Endothelial cell of umbilical vein (primary cell): ENCODE measurements around the gene TSTD2. TPM values are rescaled to one million over a fixed set of nuclear protein-coding genes. Genes with fewer than 3 reads are reported as not detected.
A peak's percentile ranks its signal among the peaks of the same experiment; 100 is the strongest.

ENCODE experiments used
- Bru-seq: library from RNA; stranded (reverse); fragments of 400-500 nt; gene quantifications from one replicate; lab custom pipeline; 2021; lab: Mats Ljungman, UMichigan
- BruChase-seq, 2 experiments: library from RNA; stranded (reverse); fragments of 400-500 nt; gene quantifications; one replicate each; lab custom pipeline; 2021; lab: Mats Ljungman, UMichigan
- BruUV-seq: library from RNA; stranded (reverse); fragments of 400-500 nt; replicated peaks from 2 replicates; lab custom pipeline; 2021; lab: Mats Ljungman, UMichigan
- CTCF ChIA-PET: fragments of 300-600, 350-600 bp; sonication (Branson Sonifier 250); formaldehyde crosslinking; loops from one replicate; lab custom pipeline; 2021; ENCODE audit warnings: antibody characterized with exemption, inconsistent platforms; lab: Charles Lee
- POLR2A ChIA-PET: fragments of 300-600, 350-600 bp; sonication (Branson Sonifier 250); formaldehyde crosslinking; loops from one replicate; lab custom pipeline; 2021; ENCODE audit warnings: antibody characterized with exemption, inconsistent platforms; lab: Charles Lee
- DNase-seq: peaks from one replicate; pipeline ENCODE4 v3.0.0-alpha.2; 2011; ENCODE audit warnings: low read depth, low spot score
- FAIRE-seq: peaks from 2 replicates; lab custom pipeline; 2011; peaks lifted over from hg19 to GRCh38; lab: Jason Lieb, UNC
- H2AFZ ChIP-seq: 2 replicates; pipeline ENCODE4 v1.6.0; 2012; ENCODE audit warnings: low read depth, low read length, control low read depth, inconsistent platforms
- H3K27ac ChIP-seq: 2 replicates; pipeline ENCODE4 v1.5.1; 2011; ENCODE audit warnings: low read depth, mild to moderate bottlenecking, control low read depth, low read length, moderate library complexity; ENCODE audit not compliant: insufficient read depth
- H3K27me3 ChIP-seq, 2 experiments: 2 replicates each; pipeline versions ENCODE4 v1.6.0 to v1.6.1; 2011; ENCODE audit warnings: low read length in 2 of 2, mixed read lengths in 1 of 2; ENCODE audit not compliant: control insufficient read depth in 2 of 2, insufficient read depth in 2 of 2
- H3K36me3 ChIP-seq, 2 experiments: 2 replicates in 1 of 2; 3 replicates in 1 of 2; pipeline ENCODE4 v1.5.1; 2011; ENCODE audit warnings: low read length in 2 of 2, mild to moderate bottlenecking in 1 of 2, moderate library complexity in 1 of 2; ENCODE audit not compliant: control insufficient read depth in 2 of 2, insufficient read depth in 2 of 2; ENCODE audit errors: extremely low read depth in 1 of 2
- H3K4me1 ChIP-seq: 3 replicates; pipeline ENCODE4 v1.5.1; 2011; ENCODE audit warnings: mild to moderate bottlenecking, low read length; ENCODE audit not compliant: control insufficient read depth, insufficient read depth; ENCODE audit errors: extremely low read depth
- H3K4me2 ChIP-seq: 2 replicates; pipeline ENCODE4 v1.6.1; 2011; ENCODE audit warnings: low read length, control low read depth, mixed read lengths; ENCODE audit not compliant: insufficient read depth
- H3K4me3 ChIP-seq, 3 experiments: fragments of 200-600 bp in 1 of 3; sonication (generic), shearing (Covaris generic) in 1 of 3; replicated peaks in 1 of 3; 2 replicates each; pipeline ENCODE4 v1.5.1; 2011 to 2016; ENCODE audit warnings: control low read depth in 3 of 3, low read length in 3 of 3, mild to moderate bottlenecking in 2 of 3, inconsistent platforms in 1 of 3, low read depth in 1 of 3, moderate library complexity in 1 of 3; ENCODE audit not compliant: insufficient read depth in 1 of 3
- H3K79me2 ChIP-seq: 2 replicates; pipeline ENCODE4 v1.6.0; 2012; ENCODE audit warnings: low read length, inconsistent platforms; ENCODE audit not compliant: control insufficient read depth, insufficient read depth
- H3K9ac ChIP-seq: replicated peaks from 2 replicates; pipeline ENCODE3; 2011; ENCODE audit warnings: low read length, control low read depth; ENCODE audit not compliant: insufficient read depth; ENCODE audit errors: extremely low read depth
- H3K9me1 ChIP-seq: replicated peaks from 3 replicates; pipeline ENCODE4 v1.6.0; 2011; ENCODE audit warnings: mild to moderate bottlenecking, low read length; ENCODE audit not compliant: control insufficient read depth, insufficient read depth; ENCODE audit errors: extremely low read depth
- H3K9me3 ChIP-seq: replicated peaks from 2 replicates; pipeline ENCODE4 v1.5.1; 2012; ENCODE audit warnings: low read length, inconsistent platforms; ENCODE audit not compliant: control insufficient read depth, insufficient read depth
- H4K20me1 ChIP-seq: replicated peaks from 2 replicates; pipeline ENCODE3; 2011; ENCODE audit warnings: mild to moderate bottlenecking, low read length; ENCODE audit not compliant: control insufficient read depth, insufficient read depth; ENCODE audit errors: extremely low read depth
- CTCF ChIP-seq, 2 donors: IDR thresholded peaks; 1 replicate in 1 of 2; 2 replicates in 1 of 2; pipeline ENCODE4 v1.5.1; 2011; ENCODE audit warnings: low read length in 2 of 2, mild to moderate bottlenecking in 2 of 2, moderate library complexity in 2 of 2, control low read depth in 1 of 2, inconsistent platforms in 1 of 2, low read depth in 1 of 2; ENCODE audit not compliant: insufficient read depth in 1 of 2; ENCODE audit errors: extremely low read depth in 1 of 2
- EZH2 ChIP-seq: IDR thresholded peaks from 2 replicates; pipeline ENCODE4 v1.6.1; 2012; ENCODE audit warnings: borderline replicate concordance, low read depth, mild to moderate bottlenecking, moderate library complexity, low read length, inconsistent platforms; ENCODE audit not compliant: severe bottlenecking
- FOS ChIP-seq: IDR thresholded peaks from 2 replicates; pipeline ENCODE4 v1.6.1; 2011; ENCODE audit warnings: mild to moderate bottlenecking, low read length, moderate library complexity, borderline replicate concordance; ENCODE audit not compliant: insufficient read depth
- GATA2 ChIP-seq: IDR thresholded peaks from 2 replicates; pipeline ENCODE4 v1.7.0; 2011; ENCODE audit warnings: low read depth, mild to moderate bottlenecking, moderate library complexity, mixed read lengths, low read length; ENCODE audit not compliant: insufficient read length, insufficient read depth
- JUN ChIP-seq: IDR thresholded peaks from 2 replicates; pipeline ENCODE4 v1.6.1; 2011; ENCODE audit warnings: borderline replicate concordance, low read depth; ENCODE audit not compliant: insufficient read length, insufficient read depth
- MAX ChIP-seq: IDR thresholded peaks from 2 replicates; pipeline ENCODE4 v1.6.1; 2011; ENCODE audit not compliant: insufficient read depth, insufficient read length
- MYC ChIP-seq: IDR thresholded peaks from one replicate; pipeline ENCODE4 v1.6.1; 2011; ENCODE audit warnings: mild to moderate bottlenecking, low read depth, low read length
- POLR2A ChIP-seq: IDR thresholded peaks from 2 replicates; pipeline ENCODE4 v1.6.1; 2012; ENCODE audit warnings: low read depth, mild to moderate bottlenecking, control low read depth, low read length
- POLR2AphosphoS5 ChIP-seq: IDR thresholded peaks from 2 replicates; pipeline ENCODE4 v1.6.1; 2012; ENCODE audit warnings: low read depth, mild to moderate bottlenecking, control low read depth, low read length, moderate library complexity; ENCODE audit not compliant: insufficient read depth
- dilution Hi-C: fragments of 300-500 bp; cut with MboI; formaldehyde crosslinking; loops from one replicate; pipeline ENCODE4 v1.15.0; 2019; ENCODE audit warnings: low sequenced_read_pairs; ENCODE audit not compliant: extremely low pct_ligation_motif_present
- intact Hi-C: fragments of 100-400 bp; cut with micrococcal nuclease; formaldehyde crosslinking; loops from one replicate; pipeline ENCODE4 v1.10.0; 2022
- long read RNA-seq: library from polyadenylated mRNA; stranded (forward); transcript quantifications from one replicate; pipeline ENCODE4 v2.0.0, GENCODE V29; 2021
- polyA minus RNA-seq, 3 experiments: library from RNA; depleted of rRNA, polyadenylated mRNA; stranded (reverse); fragments of >200 nt; gene quantifications; 1 replicate in 1 of 3; 2 replicates in 2 of 3; pipeline ENCODE4 v1.2.3, GENCODE V29; 2011
- polyA plus RNA-seq, 4 experiments: library from polyadenylated mRNA; depleted of rRNA in 3 of 4; stranded (reverse) in 3 of 4; unstranded in 1 of 4; fragments of >200 nt; gene quantifications; 2 replicates each; pipeline versions ENCODE4 v1.2.1 to v1.2.3, GENCODE V29; 2011 to 2012; ENCODE audit warnings: missing spikeins in 1 of 4
- total RNA-seq: library from RNA; stranded (reverse); gene quantifications from 2 replicates; pipeline ENCODE4 v1.2.3, GENCODE V29; 2021

Gene TSTD2
- 15.1 and 15.9 TPM in 2 replicates for total RNA-seq
- polyA plus RNA-seq, result 13.5 and 13.7 TPM in 2 replicates
- polyA plus RNA-seq (2011; cell fraction: cytosol; rRNA removed), result 9.5 and 9.8 TPM in 2 replicates
- polyA plus RNA-seq (2011; cell fraction: nucleus; rRNA removed), result 46.7 and 54.3 TPM in 2 replicates
- polyA plus RNA-seq (2012), result 9.9 and 10.9 TPM in 2 replicates
- polyA minus RNA-seq, result 19.7 and 31.5 TPM in 2 replicates
- polyA minus RNA-seq (2011; cell fraction: cytosol; rRNA and poly(A)+ RNA removed), result 12.0 TPM
- polyA minus RNA-seq (2011; cell fraction: nucleus; rRNA and poly(A)+ RNA removed), result 24.2 and 32.5 TPM in 2 replicates
- Bru-seq, nascent RNA, result percentile 75 among the genes with signal in this experiment
- BruChase-seq, experiment 1, labeled RNA remaining after a 6-hour chase, result percentile 65 among the genes with signal in this experiment
- percentile 73 among the genes with signal in this experiment for BruChase-seq, experiment 2, labeled RNA remaining after a 2-hour chase
- long read RNA-seq, full-length matches to known transcripts, result 25 of 27 reads
- long read RNA-seq, partial matches to known transcripts, result 1 of 27 reads
- long read RNA-seq, other reads (novel, unspliced or antisense), result 1 of 27 reads

- H3K9me3 ChIP-seq, result no peaks in the 10 kb centered on the region
- DNase-seq (peak; percentile 99), FAIRE-seq (peak; percentile 88)
- H2AFZ ChIP-seq, result peak within 1 kb of the TSS; percentile 93
- dilution Hi-C loops (no loop called here), intact Hi-C loops (loop anchor here (2.0 kb wide), 1 partner anchor 290 kb away; the partner anchor contains the start of gene TRMO)
- H3K79me2 ChIP-seq, result peaks cover 68% of the 10 kb centered on the region
- H3K4me3 ChIP-seq, result peak within 1 kb of the TSS; percentile 83 to 100 (median 99)
- no peak for TF ChIP-seq EZH2
- TF ChIP-seq MAX, result peak; percentile 83
- no peak for TF ChIP-seq FOS
- no peak for TF ChIP-seq GATA2
- TF ChIP-seq POLR2AphosphoS5, result peak; percentile 90
- peak; percentile 90 for TF ChIP-seq POLR2A
- peak; percentile 17 for TF ChIP-seq JUN
- TF ChIP-seq CTCF (IDR thresholded peaks at IDR 0.05; ENCODE audit: extremely low read depth in 1 of 2, insufficient read depth in 1 of 2, low read depth in 1 of 2, low read length in 2 of 2), result peak in 1 of 2 donors; percentile 12
- no peak for TF ChIP-seq MYC
- H3K4me2 ChIP-seq, result peak within 1 kb of the TSS; percentile 97
- ChIA-PET POLR2A (interaction anchor here (0.6 to 1.6 kb wide), 7 partner anchors 11 to 623 kb away, joined by 3 to 6 read pairs (median 5); no protein-coding TSS in a partner anchor), CTCF (interaction anchor here (0.7 to 3.3 kb wide), 8 partner anchors 12 to 257 kb away, joined by 3 to 26 read pairs (median 4); partner anchors contain the start of gene TDRD7)
- H3K36me3 ChIP-seq, result no peaks in the 10 kb centered on the region
- no peaks in the 10 kb centered on the region for H3K9me1 ChIP-seq
- H4K20me1 ChIP-seq, result peaks cover 9% of the 10 kb centered on the region
- H3K27me3 ChIP-seq, result no peaks in the 10 kb centered on the region
- BruUV-seq, result no TSS peak
- peak within 1 kb of the TSS; percentile 100 for H3K9ac ChIP-seq
- H3K4me1 ChIP-seq, result peaks cover 28% of the 10 kb centered on the region
- peak within 1 kb of the TSS; percentile 94 for H3K27ac ChIP-seq
Measured at GRCh38 chr9:97632985-97633858, at the start of gene TSTD2, which contains the start of gene NCBP1. TSS of gene TSTD2 (minus strand) at chr9:97633368. CDS start at chr9:97627562, 5,806 bp downstream. TSS of gene NCBP1 (plus strand) at chr9:97633821. CDS start at chr9:97633882, 61 bp downstream.
